ENCODE measurements around the gene CD40.

Gene CD40

DNA sequence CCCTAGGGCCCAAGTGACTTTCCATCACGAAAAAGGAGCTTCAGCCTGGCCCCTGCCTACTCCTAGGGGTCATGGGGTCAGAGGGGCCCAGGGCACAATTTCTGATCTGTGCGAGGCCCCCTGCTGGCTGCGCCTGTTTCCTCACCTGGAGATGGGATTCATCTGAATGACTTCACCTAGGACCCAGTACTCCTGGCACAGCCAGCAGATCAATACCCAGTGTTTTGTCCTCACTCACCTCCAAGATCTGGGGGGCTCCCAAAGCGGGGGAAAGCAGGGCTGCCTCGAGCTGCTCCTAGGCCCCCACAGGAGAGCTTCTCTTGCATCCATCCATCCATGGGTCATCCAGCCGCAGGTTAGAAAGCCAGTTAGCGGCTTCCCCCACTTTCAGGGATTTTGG lies 33.8 kb downstream of the CD40 start:
- DNase-seq = no peak

DNA sequence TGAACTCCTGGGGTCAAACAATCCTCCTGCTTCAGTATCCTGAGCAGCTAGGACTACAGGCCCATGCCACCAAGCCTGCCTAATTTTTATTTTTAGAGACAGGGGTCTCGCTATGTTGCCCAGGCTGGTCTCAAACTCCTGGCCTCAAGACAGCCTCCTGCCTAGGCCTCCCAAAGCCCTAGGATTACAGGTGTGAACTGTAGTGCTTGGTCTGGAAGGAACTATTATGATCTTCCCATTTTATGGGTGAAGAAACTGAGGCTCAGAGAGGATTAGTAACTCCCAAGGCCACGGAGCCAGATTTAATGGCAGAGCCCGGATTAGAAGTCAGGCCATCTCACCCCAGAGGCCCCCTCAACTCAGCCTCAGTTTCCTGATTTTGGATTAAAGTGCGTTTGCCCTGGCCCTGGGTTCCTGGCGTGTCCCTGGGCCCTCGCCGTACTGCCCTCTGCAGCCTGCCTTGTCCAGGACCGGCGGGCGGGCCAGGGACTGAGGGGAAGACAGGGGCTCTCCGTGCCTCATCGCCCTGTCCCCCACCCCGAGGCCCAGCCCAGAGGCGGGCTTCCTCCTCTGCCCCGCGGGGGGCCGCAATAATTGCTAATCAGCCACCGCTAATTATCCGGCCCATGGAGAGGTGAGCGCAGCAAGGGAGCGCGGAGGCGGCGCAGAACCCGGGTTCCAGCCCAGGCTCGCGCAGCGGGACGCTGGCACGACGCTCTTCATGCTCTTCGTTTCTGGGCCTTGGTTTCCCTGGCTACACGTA lies 34.9 kb downstream of the CD40 start:
- no peak for DNase-seq

DNA sequence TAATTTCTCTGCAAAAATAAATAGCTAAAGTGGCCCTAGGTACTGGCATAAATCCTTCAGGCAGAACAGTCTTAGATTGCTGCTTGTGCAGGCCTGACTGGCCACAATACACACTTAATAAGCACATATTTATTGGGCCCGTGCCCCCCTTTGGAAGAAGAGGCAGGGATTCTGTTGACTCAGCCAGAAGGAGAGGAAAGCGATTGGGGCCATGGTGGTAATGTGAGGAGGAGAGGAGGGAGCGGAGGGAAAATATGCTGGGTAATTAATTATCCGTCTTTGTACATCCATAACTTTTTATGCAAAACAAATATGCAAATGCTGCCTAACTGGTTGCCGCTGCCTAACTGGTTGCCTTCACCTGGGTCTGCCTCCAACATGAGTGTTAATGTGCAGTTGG lies 36.2 kb downstream of the CD40 start:
- peak; percentile 65 for DNase-seq

DNA sequence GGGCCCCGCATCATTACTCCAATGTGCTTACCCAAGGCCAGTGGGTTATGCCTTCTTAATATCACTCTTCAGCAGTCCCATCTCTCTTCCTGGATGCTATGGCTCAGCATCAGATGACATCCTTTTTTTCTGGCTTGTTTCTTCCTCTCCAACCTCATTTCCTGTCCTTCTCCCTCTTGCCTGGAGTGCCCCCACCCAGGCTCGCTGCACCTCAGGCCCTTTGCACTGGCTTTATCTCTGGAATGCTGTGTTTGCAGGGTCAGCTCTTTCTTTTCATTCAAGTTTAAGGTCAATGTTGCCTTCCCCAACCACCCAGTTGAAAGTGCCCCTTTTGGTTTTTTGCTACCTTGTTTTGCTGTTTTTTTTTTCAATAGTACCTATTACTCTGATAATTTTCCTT lies 36.7 kb downstream of the CD40 start:
- no peak for DNase-seq

DNA sequence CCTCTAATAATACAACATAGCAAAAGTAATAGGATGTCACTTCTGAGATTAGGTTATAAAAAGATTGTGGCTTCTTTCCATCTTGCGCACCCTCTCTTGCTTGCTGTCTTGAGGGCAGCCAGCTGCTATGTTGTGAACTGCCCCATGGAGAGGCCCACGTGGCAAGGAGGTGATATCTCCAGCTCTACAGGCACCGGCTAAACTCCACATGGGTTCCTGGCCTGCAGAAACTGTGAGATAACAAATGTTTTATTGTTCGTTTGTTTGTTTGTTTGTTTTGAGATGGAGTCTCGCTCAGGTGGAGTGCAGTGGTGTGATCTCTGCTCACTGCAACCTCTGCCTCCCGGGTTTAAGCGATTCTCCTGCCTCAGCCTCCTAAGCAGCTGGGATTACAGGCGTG lies 38.0 kb downstream of the CD40 start:
- DNase-seq = no peak

DNA sequence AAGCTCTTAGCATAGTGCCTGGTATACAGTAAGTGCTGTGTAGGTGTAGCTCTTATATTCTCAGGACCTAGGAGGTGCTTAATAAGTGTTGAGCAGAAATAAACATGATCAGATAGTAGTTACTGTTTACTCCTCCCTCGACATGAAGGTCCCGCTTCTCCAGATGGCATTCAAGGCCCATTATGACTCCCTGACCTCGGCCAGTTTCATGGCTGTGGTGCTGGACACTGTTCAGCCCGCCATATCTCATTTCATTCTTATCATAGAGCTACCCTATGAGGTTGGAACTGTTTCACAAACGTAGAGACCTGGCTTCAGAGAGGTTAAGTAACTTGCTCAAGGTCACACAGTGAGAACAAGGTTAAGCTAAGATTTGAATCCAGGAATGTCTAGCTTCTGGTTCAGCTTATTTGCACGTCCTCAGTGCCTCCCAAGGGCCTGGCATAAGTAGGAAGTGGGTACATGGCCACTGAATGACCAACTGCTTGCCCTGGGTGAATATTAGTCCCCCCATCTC lies 39.0 kb downstream of the CD40 start:
- DNase-seq = no peak

DNA sequence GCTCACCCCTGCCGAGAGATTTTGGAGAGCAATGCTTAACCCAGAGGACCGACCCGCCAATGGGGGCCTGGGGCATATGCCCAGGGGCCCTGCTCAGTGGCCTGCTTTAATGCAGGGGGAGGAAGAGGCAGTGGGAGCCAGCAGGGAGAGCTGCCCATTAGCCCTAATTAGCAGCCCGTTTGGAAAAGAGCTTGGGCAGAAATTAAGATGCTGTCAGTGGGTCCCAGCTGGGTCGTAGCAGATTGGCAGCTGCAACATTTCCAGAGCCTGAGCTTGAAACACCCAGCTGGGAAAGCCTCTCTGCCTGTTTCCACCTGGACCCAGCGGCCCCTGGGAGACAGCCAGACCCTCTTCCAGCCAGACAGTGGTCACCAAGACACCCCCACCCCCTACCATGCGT lies 39.5 kb downstream of the CD40 start:
- DNase-seq = no peak

DNA sequence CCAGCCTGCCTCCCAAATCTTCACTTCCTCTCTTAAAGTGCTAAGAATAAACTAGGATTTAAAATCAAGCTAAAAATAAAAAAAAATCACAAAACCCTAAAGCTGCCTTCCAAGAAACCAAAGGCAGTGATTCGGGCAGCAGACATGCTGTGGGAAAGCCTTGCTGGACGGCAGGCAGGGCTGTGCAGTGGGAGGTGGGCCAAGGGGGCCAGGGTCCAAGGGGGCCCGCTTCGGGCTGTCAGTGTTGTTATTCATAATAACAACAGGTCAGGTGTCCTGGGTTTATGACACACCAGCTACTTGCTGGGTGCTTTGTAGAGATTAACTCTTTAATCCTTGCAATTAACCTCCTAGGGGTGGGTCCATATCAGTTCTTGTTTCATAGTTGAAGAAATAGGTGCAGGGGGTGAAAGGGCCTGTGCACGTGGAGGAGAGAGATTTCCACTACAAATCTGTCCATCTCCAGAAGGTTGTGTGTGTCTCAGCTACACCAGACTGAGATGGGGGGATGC lies 40.4 kb downstream of the CD40 start:
- DNase-seq = no peak

DNA sequence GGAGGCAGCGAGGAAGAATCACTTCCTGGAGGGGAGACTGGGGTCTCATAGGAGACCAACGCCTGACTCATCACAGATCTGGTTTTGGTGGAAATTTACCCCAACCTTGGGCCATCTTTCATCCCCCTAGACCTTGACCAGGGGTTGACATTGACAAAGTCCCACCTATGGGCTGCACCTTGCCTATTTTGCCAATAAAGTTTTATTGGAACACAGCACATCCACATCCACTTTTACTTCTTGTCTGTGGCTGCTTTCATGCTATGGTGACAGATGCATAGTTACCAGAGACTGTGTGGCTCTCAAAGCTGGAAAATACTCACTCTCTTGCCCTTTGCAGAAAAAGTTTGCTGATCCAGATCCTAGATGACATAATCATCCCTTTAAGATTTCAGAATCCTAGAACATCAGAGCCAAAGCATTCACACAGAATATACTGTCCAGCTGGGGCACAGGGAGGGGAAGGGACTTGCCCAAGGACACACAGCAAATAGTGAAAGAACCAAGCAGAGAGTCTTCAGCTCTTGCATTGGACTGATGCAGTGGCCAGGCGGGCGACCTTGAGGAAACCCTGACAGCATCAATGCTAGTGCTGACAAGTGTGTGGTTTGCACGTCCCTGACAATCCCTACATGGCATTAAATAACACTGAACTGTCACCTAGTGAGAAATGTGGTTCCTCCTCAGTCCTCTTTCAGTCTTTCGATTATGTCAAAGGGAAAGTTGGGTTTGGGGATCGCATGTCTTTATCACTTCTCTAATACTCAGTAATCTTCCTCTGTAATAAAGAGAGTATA lies 41.2 kb downstream of the CD40 start:
- no peak for DNase-seq

DNA sequence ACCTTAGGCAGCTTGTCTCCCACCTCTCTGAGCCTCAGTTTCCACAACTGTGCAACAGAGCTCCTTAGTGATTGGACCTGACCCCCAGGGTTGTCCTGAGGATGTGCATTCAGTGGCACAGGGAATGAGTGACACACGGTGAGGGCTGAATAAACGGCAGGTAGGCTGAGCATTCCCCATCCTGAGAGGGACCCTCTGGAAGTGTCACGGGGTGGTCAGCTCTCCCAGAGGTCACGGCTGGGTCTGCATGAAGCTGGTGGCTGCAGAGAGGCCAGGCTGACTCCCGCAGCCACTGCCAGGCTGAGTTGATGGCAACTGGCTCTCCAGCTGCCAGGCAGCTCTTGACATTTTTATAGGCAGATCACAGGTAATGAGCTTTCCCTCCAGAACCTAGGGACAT lies 42.5 kb downstream of the CD40 start:
- DNase-seq = no peak

DNA sequence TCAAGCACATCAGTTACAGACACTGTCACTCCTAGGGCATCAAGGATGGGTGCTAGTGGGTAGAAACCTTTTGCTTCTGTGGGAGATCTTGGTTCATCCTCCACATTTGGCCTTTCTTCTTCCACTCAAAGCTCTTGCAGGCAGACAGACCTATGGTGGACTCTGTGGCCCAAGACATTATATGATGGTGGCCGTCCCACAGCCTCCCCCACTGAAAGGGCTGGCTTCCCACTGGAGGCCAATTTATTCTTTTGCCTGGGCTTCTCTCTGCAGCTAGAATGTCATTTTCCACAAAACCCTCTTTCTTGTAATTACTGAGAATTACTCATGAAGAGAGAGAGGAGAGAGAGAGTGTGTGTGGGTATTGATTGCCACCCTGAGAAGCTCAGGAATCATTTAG lies 43.8 kb downstream of the CD40 start:
- no peak for DNase-seq

DNA sequence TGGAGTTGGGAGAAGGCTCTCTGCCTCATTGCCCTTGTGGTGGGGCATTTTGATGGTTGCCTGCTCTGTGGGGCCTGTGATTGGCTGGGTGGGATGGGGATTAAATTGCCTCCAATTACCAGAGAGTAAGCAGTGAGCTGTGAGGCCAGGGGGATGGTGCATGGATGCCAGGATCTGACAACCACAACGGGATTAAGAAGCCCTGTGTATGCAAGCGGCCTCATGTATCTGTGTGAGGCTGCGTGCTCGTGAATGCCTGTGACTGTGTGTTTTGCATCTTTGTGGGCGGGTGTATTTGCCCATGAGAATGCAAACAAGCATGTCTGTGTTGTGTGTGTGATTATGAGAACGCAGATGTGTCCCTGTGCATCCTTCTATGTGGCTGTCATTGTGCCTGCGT lies 46.1 kb downstream of the CD40 start:
- DNase-seq = peak; percentile 69

DNA sequence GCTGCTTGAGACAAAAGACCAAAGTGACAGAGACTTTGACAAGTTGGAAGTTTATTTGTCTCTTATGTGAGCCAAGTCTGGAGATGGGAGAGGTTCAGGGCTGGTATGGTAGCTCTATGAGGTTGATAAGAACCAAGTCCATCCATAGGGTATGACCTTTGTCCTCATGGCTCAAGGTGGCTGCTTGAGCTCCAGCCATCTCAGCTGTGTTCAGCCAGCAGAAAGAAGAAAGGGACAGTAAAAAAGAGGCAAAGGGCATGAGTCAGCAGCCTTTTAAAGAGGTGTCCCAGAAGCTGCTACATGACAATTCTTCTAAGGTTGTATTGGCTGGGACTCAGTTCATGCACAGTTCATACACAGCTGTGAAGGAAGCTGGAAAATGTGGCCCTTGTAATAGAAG lies 49.0 kb downstream of the CD40 start:
- DNase-seq = no peak

DNA sequence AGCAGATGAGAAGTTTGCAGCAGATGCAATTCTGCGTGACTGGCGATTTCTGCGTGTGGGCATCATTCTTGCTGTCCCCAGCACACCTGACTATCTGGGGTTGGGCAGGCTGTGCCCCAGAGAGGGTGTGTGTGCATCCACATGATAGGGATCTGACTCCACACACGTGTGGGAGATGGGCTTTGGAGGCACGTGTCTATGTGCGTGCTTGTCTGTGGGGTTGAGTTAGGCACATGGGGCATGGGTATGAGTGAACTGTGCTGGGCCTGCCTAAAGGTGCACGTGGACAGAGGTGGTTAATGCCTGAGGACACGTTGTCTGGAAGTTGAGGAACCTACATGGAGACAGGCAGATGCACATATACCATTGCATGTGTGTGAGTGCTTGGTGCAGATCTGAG lies 50.3 kb downstream of the CD40 start:
- DNase-seq = no peak

DNA sequence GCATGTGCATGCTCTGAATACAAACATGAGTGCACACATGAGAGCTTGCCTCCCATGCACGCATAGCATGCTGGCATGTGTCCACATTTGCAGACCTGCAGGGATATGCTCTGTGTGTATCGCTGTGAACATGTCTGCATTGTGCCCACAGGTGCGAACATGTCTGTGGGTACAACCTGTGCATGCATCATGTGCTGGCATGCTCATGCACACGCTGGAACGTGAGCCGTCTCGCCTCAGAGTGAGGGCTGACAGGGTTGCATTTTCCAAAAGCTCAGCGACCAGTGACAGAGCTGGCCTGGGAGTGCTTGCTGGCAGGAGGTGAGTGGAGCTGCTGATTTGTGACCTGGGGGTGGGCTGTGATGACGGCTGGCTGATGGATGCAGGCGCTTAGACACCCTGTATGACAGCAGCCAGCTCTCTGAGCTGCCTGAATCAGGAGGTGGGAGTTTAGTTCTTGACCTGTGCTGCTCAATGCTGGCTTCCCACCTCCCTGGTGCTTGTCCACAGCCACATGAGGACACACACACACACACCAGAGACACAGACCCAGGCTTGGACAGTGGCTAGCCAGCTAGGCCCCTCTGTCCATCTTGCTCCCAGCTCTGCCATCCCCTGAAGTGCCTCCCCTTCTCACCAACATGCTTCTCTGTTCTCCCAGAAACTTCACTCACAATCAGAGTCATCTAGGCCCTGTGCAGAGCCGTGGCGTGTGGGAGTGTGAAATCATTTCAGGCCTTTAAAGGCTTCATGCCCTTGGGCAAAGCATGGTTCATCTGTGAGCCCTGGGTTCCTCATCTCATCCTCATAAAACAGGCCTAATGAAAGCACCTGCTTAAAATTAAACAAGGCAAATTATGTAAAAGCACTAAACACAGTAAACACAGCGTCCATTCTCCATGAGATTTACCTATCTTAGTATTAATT lies 51.4 kb downstream of the CD40 start:
- DNase-seq = peak; percentile 29

DNA sequence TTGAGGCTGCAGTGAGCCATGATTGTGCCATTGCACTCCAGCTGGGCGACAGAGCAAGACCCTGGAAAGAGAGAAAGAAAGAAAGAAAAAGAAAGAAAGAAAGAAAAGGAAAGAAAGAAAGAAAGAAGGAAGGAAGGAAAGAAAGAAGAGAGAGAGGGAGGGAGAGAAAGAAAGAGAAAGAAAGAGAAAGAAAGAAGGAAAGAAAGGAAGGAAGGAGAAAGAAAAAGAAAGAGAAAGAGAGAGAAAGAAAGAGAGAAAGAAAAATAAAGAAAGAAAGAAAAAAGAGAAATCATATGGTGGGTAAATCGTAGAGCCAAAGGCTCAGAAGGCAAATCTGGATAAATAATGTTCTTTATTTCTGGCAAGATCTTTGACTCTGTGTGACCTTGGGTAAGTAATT lies 53.4 kb downstream of the CD40 start:
- DNase-seq = no peak

DNA sequence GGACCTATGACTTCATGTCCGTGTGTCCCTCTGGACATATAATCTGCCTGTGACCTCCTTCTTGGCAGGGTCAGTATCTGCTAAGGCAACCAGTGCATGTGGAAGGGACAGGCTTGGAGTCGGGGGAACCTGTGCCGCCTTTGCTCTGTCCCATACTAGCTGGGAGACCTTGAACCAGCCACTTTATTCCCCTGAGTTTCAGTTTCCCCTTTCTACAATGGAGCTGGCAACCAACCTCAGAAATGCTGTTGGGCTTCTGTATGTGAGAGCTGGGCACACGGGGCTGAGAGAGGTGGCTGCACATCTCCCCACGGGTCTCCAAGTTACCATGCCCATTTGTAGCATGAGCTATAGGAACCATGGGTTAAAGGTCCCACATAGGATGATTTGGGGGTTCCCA lies 53.8 kb downstream of the CD40 start:
- DNase-seq = no peak

DNA sequence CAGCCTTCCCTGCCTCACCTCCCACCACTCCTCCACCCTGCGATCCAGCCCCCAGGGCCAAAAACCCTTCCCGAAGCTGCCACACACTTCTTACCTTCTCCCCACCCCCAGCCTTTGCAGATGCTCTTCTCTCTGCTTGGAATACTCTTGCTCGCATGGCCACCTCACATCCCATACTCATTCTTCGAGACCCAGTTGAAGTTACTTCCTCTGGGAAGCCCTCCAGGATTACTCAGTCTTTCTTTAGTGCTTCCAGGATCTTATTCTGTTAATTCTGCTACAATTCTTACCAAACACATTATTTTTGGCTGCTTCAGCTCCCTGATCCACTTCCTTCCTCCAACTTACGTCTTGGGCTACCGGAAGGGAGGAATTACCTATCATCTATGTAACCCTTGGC lies 54.3 kb downstream of the CD40 start:
- no peak for DNase-seq

DNA sequence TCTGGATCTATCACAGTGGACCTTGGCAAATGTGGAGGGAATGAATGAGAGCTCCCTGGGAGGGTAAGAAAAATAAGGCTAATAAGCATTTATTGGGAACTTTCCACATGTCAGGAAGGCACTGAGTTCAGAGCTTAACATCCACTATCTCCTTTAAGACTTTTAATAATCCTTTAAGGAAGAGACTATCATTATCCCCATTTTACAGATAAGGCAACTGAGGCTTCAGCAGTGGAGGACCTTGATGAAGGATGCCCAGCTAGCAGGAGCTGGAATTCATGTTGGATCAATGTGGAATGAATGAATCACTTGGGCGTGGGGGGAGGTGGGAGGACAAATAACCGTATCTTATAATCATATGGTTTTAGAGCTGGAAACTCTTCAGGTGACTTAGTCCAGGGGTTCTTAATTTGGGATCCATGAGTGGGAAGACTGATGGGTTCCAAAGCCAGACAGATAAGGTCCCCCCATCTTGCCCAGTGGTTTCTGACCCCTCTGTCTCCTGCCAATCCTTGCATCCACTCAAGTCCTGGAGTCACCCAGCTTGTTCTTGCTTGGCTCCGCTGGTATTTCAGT lies 54.9 kb downstream of the CD40 start:
- DNase-seq = no peak

DNA sequence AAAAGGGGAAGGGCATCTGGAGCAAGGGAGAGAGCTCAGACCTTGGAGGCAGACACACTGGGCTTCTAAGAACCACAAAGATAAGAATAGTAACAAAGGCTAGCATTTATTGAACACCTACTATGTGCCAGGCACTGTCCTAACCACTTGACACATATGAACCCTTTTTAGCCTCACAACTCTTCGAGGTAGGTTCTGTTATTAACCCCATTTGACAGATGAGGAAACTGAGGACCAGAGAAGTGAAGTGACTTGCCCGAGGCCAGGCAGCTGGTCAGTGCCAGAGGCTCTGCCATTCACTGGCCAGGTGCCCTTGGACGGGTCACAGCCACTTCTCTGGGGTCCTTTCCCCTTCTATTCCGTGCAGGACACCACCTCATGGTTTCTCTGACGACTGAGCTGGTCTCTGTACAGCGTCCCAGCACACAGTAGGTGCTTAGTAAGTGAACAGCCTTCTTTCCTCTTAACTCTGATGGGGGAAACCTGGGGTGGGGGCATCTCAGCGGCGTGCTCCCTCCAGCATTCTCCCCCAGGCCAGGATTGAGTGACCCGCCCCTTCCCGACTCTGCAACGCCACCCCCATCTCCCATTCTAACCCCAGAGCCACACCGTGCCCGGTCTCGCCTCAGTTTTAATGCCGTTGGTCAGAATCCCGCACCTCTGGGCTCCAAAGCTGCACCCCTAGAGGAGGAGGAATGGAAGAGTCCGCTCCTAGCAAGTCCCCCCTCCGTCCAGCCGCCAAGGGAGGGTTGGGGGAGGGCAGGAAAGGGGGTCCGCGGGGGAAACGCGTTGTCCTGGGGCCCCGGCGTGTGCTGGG lies 55.7 kb downstream of the CD40 start:
- DNase-seq = no peak

DNA sequence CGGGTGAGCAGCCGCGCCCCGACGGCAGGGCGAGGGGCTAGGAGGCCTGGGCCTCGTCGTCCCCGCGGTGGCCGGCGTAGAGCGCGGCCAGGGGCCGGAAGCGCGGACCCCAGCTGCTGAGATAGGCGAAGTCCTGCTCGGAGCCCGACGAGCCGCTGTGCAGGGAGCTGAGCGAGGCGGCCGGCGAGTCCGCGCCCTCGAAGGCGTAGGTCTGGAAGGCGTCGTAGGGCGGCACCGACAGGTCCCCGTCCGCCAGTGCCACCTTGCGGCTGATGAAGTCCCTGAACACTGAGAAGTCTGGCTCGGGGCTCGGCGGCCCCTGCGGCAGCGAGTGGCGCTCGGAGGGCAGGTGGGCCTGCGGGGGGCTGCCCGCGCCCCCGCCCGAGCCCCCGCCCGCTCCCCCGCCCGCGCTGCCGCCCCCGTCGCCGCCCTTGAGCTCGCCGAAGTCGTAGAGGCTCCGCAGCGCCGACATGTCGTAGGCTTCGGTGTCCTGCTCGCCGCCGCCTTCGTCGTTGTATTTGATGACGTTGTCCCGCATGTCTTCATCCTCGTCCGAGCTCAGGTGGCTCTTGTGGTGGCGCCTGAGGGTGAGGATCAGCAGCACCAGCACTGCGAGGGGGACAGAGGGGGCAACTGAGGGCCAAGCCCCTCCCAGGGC lies 56.5 kb downstream of the CD40 start:
- DNase-seq = no peak

All from NCI-H1048 (cell line).